HUES48 (cell line): ENCODE data around the gene DCLK1.

Experiments
- H3K27ac ChIP-seq: one replicate; pipeline ENCODE4 v1.7.0; 2013; ENCODE audit warnings: low read depth, low read length, inconsistent platforms
- H3K27me3 ChIP-seq: 2 replicates; pipeline ENCODE4 v1.6.1; 2013; ENCODE audit warnings: mild to moderate bottlenecking, low read length; ENCODE audit not compliant: control insufficient read depth, insufficient read depth
- H3K36me3 ChIP-seq: 2 replicates; pipeline ENCODE4 v1.6.1; 2013; ENCODE audit warnings: low read length; ENCODE audit not compliant: control insufficient read depth, insufficient read depth
- H3K4me1 ChIP-seq: 2 replicates; pipeline ENCODE4 v1.6.1; 2013; ENCODE audit warnings: mild to moderate bottlenecking, low read length; ENCODE audit not compliant: control insufficient read depth, insufficient read depth
- H3K4me3 ChIP-seq: 2 replicates; pipeline ENCODE4 v1.5.1; 2013; ENCODE audit warnings: mild to moderate bottlenecking, low read depth, low read length
- H3K9ac ChIP-seq: 2 replicates; pipeline ENCODE4 v1.6.1; 2013; ENCODE audit warnings: mild to moderate bottlenecking, low read depth, low read length, moderate library complexity
- H3K9me3 ChIP-seq: 2 replicates; pipeline ENCODE4 v1.6.1; 2013; ENCODE audit warnings: low read length; ENCODE audit not compliant: control insufficient read depth, insufficient read depth

DCLK1 gene

DNA sequence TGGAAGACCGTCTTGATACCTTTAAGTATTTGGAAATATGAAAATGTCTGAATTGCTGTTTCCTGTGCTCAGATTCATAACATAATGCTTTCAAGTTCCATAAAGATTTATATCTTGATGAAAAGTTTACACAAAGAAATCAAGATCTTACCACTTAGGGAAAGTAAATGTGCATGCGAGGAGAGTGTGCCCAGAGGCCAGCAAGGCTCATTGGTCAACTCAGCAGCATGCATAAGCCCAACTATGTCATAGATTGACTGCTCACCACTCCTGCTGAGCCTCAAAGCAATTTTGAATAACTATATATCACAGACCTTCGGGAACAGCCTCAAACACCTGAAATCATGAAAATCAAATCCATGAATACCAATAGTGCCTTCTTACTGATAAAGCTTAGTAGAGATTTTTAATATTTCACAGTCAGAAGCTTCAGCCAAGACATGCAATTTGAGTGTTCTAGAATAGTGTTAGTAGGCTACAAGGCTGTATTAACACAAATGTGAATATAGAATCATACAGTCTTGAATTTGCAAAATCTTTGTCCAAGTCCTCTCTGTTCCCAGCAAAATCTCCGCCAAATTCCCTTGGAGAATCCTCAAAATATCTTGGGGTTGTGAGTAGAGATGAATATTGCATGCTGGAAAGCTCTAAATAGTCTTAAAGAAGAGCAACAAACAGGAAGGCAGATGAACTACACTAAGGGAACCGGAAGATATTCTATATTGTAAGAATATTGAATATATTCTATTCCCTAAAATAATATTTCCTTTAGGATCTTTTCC is 124.1 kb downstream of the DCLK1 start:
- H3K27ac ChIP-seq = no peak overlapping the region
- H3K9me3 ChIP-seq = no peaks in the 10 kb centered on the region
- no peaks in the 10 kb centered on the region for H3K4me1 ChIP-seq
- H3K4me3 ChIP-seq = no peak overlapping the region
- H3K9ac ChIP-seq = no peak overlapping the region
- H3K27me3 ChIP-seq = no peaks in the 10 kb centered on the region
- H3K36me3 ChIP-seq = no peaks in the 10 kb centered on the region

- no peak overlapping the region for H3K9ac ChIP-seq
- H3K27ac ChIP-seq = no peak overlapping the region
- H3K36me3 ChIP-seq = no peaks in the 10 kb centered on the region
Observed at GRCh38 chr13:36006347-36006746, 124.8 kb downstream of the DCLK1 start.

DNA sequence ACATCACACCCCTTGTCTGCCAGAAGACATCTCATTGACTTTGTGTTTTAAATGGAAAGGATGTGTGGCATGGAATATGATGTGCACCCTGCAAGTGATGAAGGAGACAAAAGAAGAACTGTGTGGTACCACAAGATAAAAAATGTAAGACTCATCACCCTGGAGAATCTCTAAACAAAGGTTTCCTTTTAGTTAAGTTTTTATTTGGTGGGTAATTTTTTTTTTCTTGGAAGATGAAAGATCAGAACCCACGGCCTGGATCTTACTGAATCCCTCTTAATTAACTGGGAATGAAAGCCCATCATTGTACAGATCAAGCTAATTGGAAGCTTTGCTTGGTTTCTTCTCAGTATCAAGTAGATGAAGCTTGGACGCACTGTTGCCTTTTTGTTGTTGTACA is 129.6 kb downstream of the DCLK1 start:
- no peak overlapping the region for H3K27ac ChIP-seq
- no peaks in the 10 kb centered on the region for H3K36me3 ChIP-seq
- peaks cover 6% of the 10 kb centered on the region for H3K4me1 ChIP-seq
- H3K4me3 ChIP-seq = no peak overlapping the region
- no peak overlapping the region for H3K9ac ChIP-seq
- no peaks in the 10 kb centered on the region for H3K9me3 ChIP-seq
- no peaks in the 10 kb centered on the region for H3K27me3 ChIP-seq

More at GRCh38 chr13:36006347-36006746, 124.8 kb downstream of the DCLK1 start:
- no peak overlapping the region for H3K4me3 ChIP-seq
- H3K4me1 ChIP-seq = no peaks in the 10 kb centered on the region
- H3K9me3 ChIP-seq = no peaks in the 10 kb centered on the region
- H3K27me3 ChIP-seq = no peaks in the 10 kb centered on the region

- Histone ChIP-seq H3K27me3 (no peaks in the 10 kb centered on the region), H3K27ac (no peak overlapping the region), H3K9me3 (no peaks in the 10 kb centered on the region), H3K4me1 (peaks cover 17% of the 10 kb centered on the region), H3K4me3 (no peak overlapping the region), H3K36me3 (no peaks in the 10 kb centered on the region), H3K9ac (no peak overlapping the region)
Observed at GRCh38 chr13:36000028-36000427, 131.2 kb downstream of the DCLK1 start.

DNA sequence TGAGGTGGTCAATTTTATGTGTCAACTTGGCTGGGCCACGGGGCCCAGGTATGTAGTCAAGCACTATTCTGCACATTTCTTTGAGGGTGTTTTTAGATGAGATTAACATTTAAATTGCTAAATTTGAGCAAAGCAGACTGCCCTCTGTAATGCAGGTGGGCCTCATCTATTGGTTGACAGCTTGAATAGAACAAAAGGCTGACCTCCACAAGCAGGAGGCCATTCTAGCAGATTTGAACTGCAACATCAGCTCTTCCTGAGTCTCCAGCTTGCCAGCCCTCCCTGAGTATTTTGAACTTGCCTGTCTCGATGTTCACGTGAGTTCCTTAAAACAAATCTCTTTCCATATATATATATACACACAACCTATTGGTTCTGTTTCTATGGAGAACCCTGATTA is 134.8 kb downstream of the DCLK1 start:
- Histone ChIP-seq H3K4me1 (peaks cover 48% of the 10 kb centered on the region), H3K4me3 (no peak overlapping the region), H3K9me3 (no peaks in the 10 kb centered on the region), H3K27ac (no peak overlapping the region), H3K9ac (no peak overlapping the region), H3K36me3 (no peaks in the 10 kb centered on the region), H3K27me3 (no peaks in the 10 kb centered on the region)

- Histone ChIP-seq H3K9ac (no peak overlapping the region), H3K36me3 (no peaks in the 10 kb centered on the region), H3K27me3 (no peaks in the 10 kb centered on the region), H3K4me3 (no peak overlapping the region), H3K4me1 (peaks cover 48% of the 10 kb centered on the region), H3K9me3 (no peaks in the 10 kb centered on the region), H3K27ac (no peak overlapping the region)
Observed at GRCh38 chr13:35995136-35995535, 136.0 kb downstream of the DCLK1 start.

DNA sequence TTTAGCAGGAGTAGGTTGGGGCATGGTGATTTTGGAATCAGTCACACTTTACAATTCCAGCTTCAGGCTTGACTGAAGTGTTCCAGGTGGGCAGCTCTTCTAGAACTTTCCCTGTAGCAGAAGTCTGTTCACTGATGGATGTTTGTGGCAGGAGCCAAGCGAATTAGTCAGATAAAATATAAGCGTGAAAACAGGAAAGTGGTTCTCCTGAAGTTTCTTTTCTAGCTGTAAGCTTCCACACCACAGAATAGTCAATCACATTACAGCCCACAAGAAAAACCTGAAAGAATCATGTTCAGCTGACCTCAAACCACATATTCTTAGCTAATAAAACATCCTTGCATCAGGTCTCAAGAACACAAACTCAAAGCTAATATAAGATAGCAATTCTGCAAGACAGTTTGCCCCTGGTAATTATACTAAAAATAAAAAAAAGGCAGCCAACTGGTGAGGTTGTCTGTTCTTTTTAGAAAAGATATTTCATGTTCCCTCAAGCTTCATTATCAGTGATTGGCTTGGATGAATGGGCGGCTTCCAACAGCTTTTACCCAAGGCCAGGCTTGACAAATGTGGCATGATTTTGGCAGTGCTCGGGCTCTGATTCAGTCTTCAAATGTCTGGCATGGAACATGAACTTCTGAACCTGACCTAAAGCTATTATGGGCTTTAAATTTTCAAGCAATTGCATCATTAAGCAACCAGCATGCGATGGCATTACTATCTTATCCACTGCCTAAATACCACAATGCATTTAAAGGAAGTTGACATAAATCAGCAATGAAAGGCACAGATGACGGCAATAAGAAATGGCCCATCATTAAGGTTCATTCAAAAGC is 136.8 kb downstream of the DCLK1 start:
- Histone ChIP-seq H3K9ac (no peak overlapping the region), H3K4me1 (peaks cover 48% of the 10 kb centered on the region), H3K36me3 (no peaks in the 10 kb centered on the region), H3K4me3 (no peak overlapping the region), H3K27ac (no peak overlapping the region), H3K9me3 (no peaks in the 10 kb centered on the region), H3K27me3 (no peaks in the 10 kb centered on the region)

GRCh38 chr13:35993686-35994085 is 137.5 kb downstream of the DCLK1 start:
- Histone ChIP-seq H3K9ac (no peak overlapping the region), H3K36me3 (no peaks in the 10 kb centered on the region), H3K4me3 (no peak overlapping the region), H3K27ac (no peak overlapping the region), H3K9me3 (no peaks in the 10 kb centered on the region), H3K27me3 (no peaks in the 10 kb centered on the region), H3K4me1 (peaks cover 53% of the 10 kb centered on the region)

DNA sequence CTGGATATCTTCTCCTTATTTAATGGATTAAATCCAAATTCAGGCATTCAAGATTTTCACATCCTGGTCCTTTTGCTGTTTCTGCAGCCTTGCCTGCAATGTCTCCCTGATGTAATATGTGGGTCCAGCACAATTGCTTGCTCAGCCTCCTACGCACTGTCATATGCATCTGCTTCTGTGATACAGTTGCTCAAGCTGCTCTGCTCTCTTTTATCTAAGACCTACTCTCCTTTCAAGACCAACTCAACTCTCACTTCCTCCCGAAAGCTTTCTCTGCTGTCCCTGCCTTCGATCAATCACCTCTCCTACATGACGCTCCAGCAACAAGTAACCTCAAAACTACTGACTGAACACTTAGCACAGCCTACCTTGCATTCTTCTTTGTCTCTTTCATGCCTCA is 138.2 kb downstream of the DCLK1 start:
- no peaks in the 10 kb centered on the region for H3K27me3 ChIP-seq
- no peaks in the 10 kb centered on the region for H3K9me3 ChIP-seq
- H3K9ac ChIP-seq = no peak overlapping the region
- no peak overlapping the region for H3K27ac ChIP-seq
- H3K4me1 ChIP-seq = peaks cover 60% of the 10 kb centered on the region
- H3K36me3 ChIP-seq = no peaks in the 10 kb centered on the region
- H3K4me3 ChIP-seq = no peak overlapping the region

- Histone ChIP-seq H3K9ac (no peak overlapping the region), H3K4me3 (no peak overlapping the region), H3K27ac (no peak overlapping the region), H3K27me3 (no peaks in the 10 kb centered on the region), H3K36me3 (no peaks in the 10 kb centered on the region), H3K9me3 (no peaks in the 10 kb centered on the region), H3K4me1 (peaks cover 65% of the 10 kb centered on the region)
Observed at GRCh38 chr13:35990196-35990595, 141.0 kb downstream of the DCLK1 start.

DNA sequence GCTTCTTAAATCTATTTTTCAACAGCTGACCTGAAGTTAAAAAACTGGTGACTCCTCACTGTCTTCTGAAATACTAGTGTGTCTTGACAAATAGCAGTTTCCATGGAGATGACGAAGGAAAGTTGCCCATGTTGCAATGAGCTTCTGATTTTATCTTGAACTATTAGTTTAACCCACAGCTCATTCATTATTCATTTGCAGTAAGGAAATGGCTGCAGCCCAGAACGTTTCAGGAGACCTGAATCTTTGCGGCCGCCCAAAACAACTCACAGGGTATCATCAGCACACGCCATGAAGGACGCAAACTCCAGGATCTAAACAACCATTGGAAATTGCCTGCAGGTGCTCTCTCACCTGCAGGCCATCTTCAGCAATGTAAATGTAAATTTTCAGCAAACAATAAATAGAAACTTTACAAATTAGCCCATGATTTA is 142.5 kb downstream of the DCLK1 start:
- no peaks in the 10 kb centered on the region for H3K36me3 ChIP-seq
- H3K4me3 ChIP-seq = peak overlapping the region; percentile 34
- H3K4me1 ChIP-seq = peaks cover 63% of the 10 kb centered on the region
- peak overlapping the region; percentile 46 for H3K27ac ChIP-seq
- H3K27me3 ChIP-seq = no peaks in the 10 kb centered on the region
- no peaks in the 10 kb centered on the region for H3K9me3 ChIP-seq
- H3K9ac ChIP-seq = peak overlapping the region; percentile 29
